T-cell (primary cell): Measurements from ENCODE around the gene IL1F10. TPM values are rescaled to one million over a fixed set of nuclear protein-coding genes. Genes with fewer than 3 reads are reported as not detected.

ENCODE experiments used
- ATAC-seq, 4 experiments: fragments of 200-7000 bp in 3 of 4; fragments of 150-1000 bp in 1 of 4; cut with Tn5 transposase; replicated peaks in 1 of 4; 1 replicate in 3 of 4; 2 replicates in 1 of 4; pipeline ENCODE4 v1.10.0; 2021; ENCODE audit warnings: moderate library complexity in 3 of 4, mild to moderate bottlenecking in 2 of 4, moderate number of reproducible peaks in 1 of 4
- CTCF ChIA-PET, 2 donors: fragments of 300-600 bp; sonication (Branson Sonifier 250); formaldehyde crosslinking; loops; one replicate each; lab custom pipeline; 2022; ENCODE audit warnings: antibody characterized with exemption in 2 of 2; lab: Charles Lee
- POLR2A ChIA-PET, 2 donors: fragments of 300-600 bp; sonication (Branson Sonifier 250); formaldehyde crosslinking; loops; one replicate each; lab custom pipeline; 2022; ENCODE audit warnings: antibody characterized with exemption in 2 of 2; lab: Charles Lee
- DNase-seq, 35 experiments: peaks; one replicate each; pipeline versions ENCODE4 v3.0.0 to v3.0.0-alpha.2; 2013 to 2023
- H3K27ac ChIP-seq: one replicate; pipeline ENCODE4 v1.5.1; 2013; ENCODE audit warnings: low read length
- H3K27me3 ChIP-seq, 2 experiments: replicated peaks in 1 of 2; 1 replicate in 1 of 2; 2 replicates in 1 of 2; pipeline versions ENCODE4 v1.6.1 to v1.7.0; 2013; ENCODE audit warnings: low read length in 1 of 2, mixed read lengths in 1 of 2; ENCODE audit not compliant: control insufficient read depth in 2 of 2, insufficient read depth in 2 of 2; ENCODE audit errors: extremely low read depth in 1 of 2
- H3K36me3 ChIP-seq, 2 donors: 1 replicate in 1 of 2; 2 replicates in 1 of 2; pipeline versions ENCODE4 v1.6.1 to v1.7.0; 2013; ENCODE audit warnings: low read length in 1 of 2; ENCODE audit not compliant: control insufficient read depth in 2 of 2, insufficient read depth in 1 of 2; ENCODE audit errors: extremely low read depth in 1 of 2
- H3K4me1 ChIP-seq, 2 experiments: 1 replicate in 1 of 2; 2 replicates in 1 of 2; pipeline versions ENCODE4 v1.6.1 to v1.7.0; 2013; ENCODE audit warnings: low read length in 2 of 2, mixed read lengths in 1 of 2; ENCODE audit not compliant: insufficient read depth in 2 of 2, control insufficient read depth in 1 of 2; ENCODE audit errors: extremely low read depth in 1 of 2
- H3K4me3 ChIP-seq, 2 donors: 1 replicate in 1 of 2; 2 replicates in 1 of 2; pipeline versions ENCODE4 v1.5.1 to v1.7.0; 2013; ENCODE audit warnings: mild to moderate bottlenecking in 2 of 2, low read length in 1 of 2, moderate library complexity in 1 of 2; ENCODE audit not compliant: control insufficient read depth in 1 of 2; ENCODE audit errors: extremely low read depth in 1 of 2
- H3K9me3 ChIP-seq: 2 replicates; pipeline ENCODE4 v1.7.0; 2013
- H3K27ac Mint-ChIP-seq, 2 donors: one replicate each; pipeline ENCODE4 v1.8.0; 2020 to 2021; ENCODE audit warnings: mild to moderate bottlenecking in 2 of 2, mixed read lengths in 2 of 2
- H3K27me3 Mint-ChIP-seq, 2 donors: one replicate each; pipeline ENCODE4 v1.8.0; 2021 to 2022; ENCODE audit warnings: mixed read lengths in 2 of 2
- H3K36me3 Mint-ChIP-seq: one replicate; pipeline ENCODE4 v1.8.0; 2021; ENCODE audit warnings: mixed read lengths
- H3K4me1 Mint-ChIP-seq, 3 donors: one replicate each; pipeline ENCODE4 v1.8.0; 2020 to 2022; ENCODE audit warnings: mixed read lengths in 3 of 3, mild to moderate bottlenecking in 1 of 3
- H3K4me3 Mint-ChIP-seq, 3 donors: one replicate each; pipeline ENCODE4 v1.8.0; 2020 to 2022; ENCODE audit warnings: mild to moderate bottlenecking in 3 of 3, mixed read lengths in 3 of 3, moderate library complexity in 3 of 3
- H3K9me3 Mint-ChIP-seq, 3 donors: one replicate each; pipeline ENCODE4 v1.8.0; 2020 to 2022; ENCODE audit warnings: mixed read lengths in 3 of 3
- WGBS: methylation state at CpG from one replicate; pipeline ENCODE4 v1.1.5; 2013; ENCODE audit warnings: missing lambda C conversion rate; ENCODE audit not compliant: insufficient coverage; 5-methylcytosine and 5-hydroxymethylcytosine counted together
- total RNA-seq, 35 experiments: library from RNA in 6 of 35; stranded (reverse) in 6 of 35; fragments of 120-200 nt in 1 of 35; gene quantifications; one replicate each; pipeline versions ENCODE4 v1.2.1 to v1.2.4 and lab custom pipeline; 2013 to 2026

The IL1F10 gene, protein sequence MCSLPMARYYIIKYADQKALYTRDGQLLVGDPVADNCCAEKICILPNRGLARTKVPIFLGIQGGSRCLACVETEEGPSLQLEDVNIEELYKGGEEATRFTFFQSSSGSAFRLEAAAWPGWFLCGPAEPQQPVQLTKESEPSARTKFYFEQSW
- total RNA-seq (not detected), total RNA-seq (lab: John Stamatoyannopoulos, UW) (0 to 0.06 (median 0) reads per million in 29 experiments)
- total RNA-seq (2013), result not detected

DNA sequence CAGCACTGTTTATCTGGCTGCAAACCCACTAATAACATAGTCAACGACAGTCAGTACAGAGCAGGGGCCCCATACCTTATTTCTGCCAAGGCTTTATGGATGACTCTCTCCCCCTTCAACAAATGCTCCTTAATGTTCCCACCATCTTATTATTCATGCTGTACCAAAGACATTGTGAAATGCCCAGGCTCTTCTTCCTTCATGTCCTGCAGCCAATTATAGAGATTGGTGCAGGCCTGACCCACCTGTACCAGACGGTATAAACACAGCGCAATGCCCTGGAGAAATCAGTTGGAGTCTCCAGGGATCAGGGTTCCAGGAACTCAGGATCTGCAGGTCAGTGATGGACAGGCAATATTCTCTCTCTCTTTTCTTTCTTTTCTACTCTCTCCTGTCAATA, at the start of gene IL1F10:
Gene IL1F10, plus strand, starts transcription at position 290 of the 400 bp plus-strand sequence. CDS start 4,769 bp downstream, outside the sequence.
- Mint-ChIP-seq H3K36me3 (no peaks in the 10 kb centered on the region), H3K27me3 (peaks cover 0 to 7% of the 10 kb centered on the region in 2 donors), H3K4me1 (no peaks in the 10 kb centered on the region), H3K9me3 (peaks cover 0 to 7% (median 0%) of the 10 kb centered on the region in 3 donors), H3K4me3 (no peak within 1 kb of the TSS), H3K27ac (no peak within 1 kb of the TSS)
- Histone ChIP-seq H3K9me3 (no peaks in the 10 kb centered on the region), H3K4me1 (no peaks in the 10 kb centered on the region), H3K27me3 (peaks cover 0 to 8% of the 10 kb centered on the region in 2 experiments), H3K36me3 (no peaks in the 10 kb centered on the region), H3K4me3 (no peak within 1 kb of the TSS), H3K27ac (no peak within 1 kb of the TSS)
- DNase-seq (no peak), ATAC-seq (no peak)
- POLR2A ChIA-PET, result interaction anchor here in 1 of 2 donors (0.6 kb wide), 1 partner anchor 23 kb away, joined by 3 read pairs; no protein-coding TSS in a partner anchor
- CTCF ChIA-PET, result no interaction called here
- WGBS, result 90% methylated on average over 3 of the region's 3 CpGs

DNA sequence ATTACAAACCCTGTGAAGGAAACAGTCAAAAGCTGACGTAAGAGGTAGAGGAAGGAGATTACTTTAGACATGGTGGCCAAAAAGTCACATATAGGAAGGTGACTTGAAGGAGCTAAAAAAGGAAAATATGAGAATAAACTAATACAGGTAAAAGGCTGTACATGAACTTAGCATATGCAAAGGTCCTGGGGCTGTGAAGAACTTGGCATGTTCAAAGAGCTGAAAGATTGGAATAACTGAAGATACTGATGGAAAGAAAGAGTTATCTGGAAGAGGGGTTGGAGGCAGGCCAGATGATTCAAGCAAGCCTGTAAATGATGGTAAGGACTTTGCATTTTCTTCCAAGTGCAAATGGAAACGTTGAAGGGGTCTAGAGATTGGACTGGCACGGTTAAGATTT, 49.3 kb upstream of the IL1F10 start:
- Mint-ChIP-seq H3K27ac (no peak overlapping the region), H3K27me3 (peaks cover 0 to 18% of the 10 kb centered on the region in 2 donors), H3K9me3 (peaks cover 0 to 8% (median 7%) of the 10 kb centered on the region in 3 donors), H3K4me3 (no peak overlapping the region), H3K4me1 (peaks cover 11 to 16% (median 12%) of the 10 kb centered on the region in 3 donors), H3K36me3 (no peaks in the 10 kb centered on the region)
- peaks cover 7 to 9% of the 10 kb centered on the region in 2 experiments for H3K4me1 ChIP-seq
- no peaks in the 10 kb centered on the region for H3K9me3 ChIP-seq
- 71% methylated on average over 3 of the region's 3 CpGs for WGBS
- H3K36me3 ChIP-seq, result no peaks in the 10 kb centered on the region
- no peak overlapping the region for H3K4me3 ChIP-seq
- ChIA-PET POLR2A (no interaction called here), CTCF (no interaction called here)
- ATAC-seq (no peak), DNase-seq (no peak)
- H3K27ac ChIP-seq, result no peak overlapping the region
- H3K27me3 ChIP-seq, result peaks cover 0 to 4% of the 10 kb centered on the region in 2 experiments

GRCh38 chr2:113021312-113021711, 46.5 kb upstream of the IL1F10 start:
- H3K4me1 ChIP-seq, result peaks cover 0 to under 1% of the 10 kb centered on the region in 2 experiments
- ATAC-seq (no peak), DNase-seq (no peak)
- no peaks in the 10 kb centered on the region for H3K27me3 ChIP-seq
- H3K9me3 ChIP-seq, result no peaks in the 10 kb centered on the region
- H3K27me3 Mint-ChIP-seq, result peaks cover 6 to 16% of the 10 kb centered on the region in 2 donors
- no peaks in the 10 kb centered on the region for H3K36me3 Mint-ChIP-seq
- no peaks in the 10 kb centered on the region for H3K36me3 ChIP-seq
- ChIA-PET POLR2A (no interaction called here), CTCF (interaction anchor here in 1 of 2 donors (0.6 kb wide), 1 partner anchor 16 kb away, joined by 4 read pairs; no protein-coding TSS in a partner anchor)
- H3K4me3 ChIP-seq, result no peak overlapping the region
- H3K27ac Mint-ChIP-seq, result no peak overlapping the region
- peaks cover 0 to 8% (median 7%) of the 10 kb centered on the region in 3 donors for H3K9me3 Mint-ChIP-seq
- peaks cover 2 to 12% (median 3%) of the 10 kb centered on the region in 3 donors for H3K4me1 Mint-ChIP-seq
- H3K27ac ChIP-seq, result no peak overlapping the region
- H3K4me3 Mint-ChIP-seq, result no peak overlapping the region
- WGBS, result 24% methylated on average over 2 of the region's 4 CpGs

DNA sequence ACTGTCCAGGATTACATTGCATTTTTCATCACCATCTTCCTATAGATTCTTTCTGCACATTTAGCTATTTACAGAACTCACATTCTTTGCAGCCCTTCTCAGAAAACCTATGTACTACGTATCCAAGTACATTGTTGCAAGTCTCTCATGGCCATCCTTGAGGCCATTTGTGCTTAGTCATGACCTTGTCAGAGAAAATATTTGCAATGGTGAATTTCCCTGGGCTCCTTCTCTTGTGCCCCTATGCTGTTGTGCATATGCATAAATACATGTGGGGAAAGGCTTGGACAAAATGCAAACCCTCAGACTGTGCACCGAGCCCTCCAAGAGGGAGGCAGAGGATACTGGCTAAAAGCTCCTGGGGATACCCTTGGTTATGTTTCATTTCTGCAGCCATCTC, 43.0 kb upstream of the IL1F10 start:
- H3K4me1 ChIP-seq, result no peaks in the 10 kb centered on the region
- DNase-seq, result no peak
- no peak overlapping the region for H3K27ac ChIP-seq
- H3K36me3 ChIP-seq, result no peaks in the 10 kb centered on the region
- Mint-ChIP-seq H3K4me1 (no peaks in the 10 kb centered on the region), H3K27me3 (peaks cover 14 to 16% of the 10 kb centered on the region in 2 donors), H3K9me3 (no peaks in the 10 kb centered on the region), H3K36me3 (no peaks in the 10 kb centered on the region), H3K4me3 (no peak overlapping the region), H3K27ac (no peak overlapping the region)
- 88% methylated on average over 1 of the region's 2 CpGs for WGBS
- ChIA-PET POLR2A (no interaction called here), CTCF (no interaction called here)
- no peak for ATAC-seq
- H3K9me3 ChIP-seq, result no peaks in the 10 kb centered on the region
- H3K27me3 ChIP-seq, result peaks cover 0 to under 1% of the 10 kb centered on the region in 2 experiments
- H3K4me3 ChIP-seq, result no peak overlapping the region

- Histone ChIP-seq H3K27me3 (peaks cover 0 to 3% of the 10 kb centered on the region in 2 experiments), H3K4me1 (no peaks in the 10 kb centered on the region), H3K27ac (no peak overlapping the region), H3K9me3 (no peaks in the 10 kb centered on the region), H3K4me3 (no peak overlapping the region), H3K36me3 (no peaks in the 10 kb centered on the region)
- WGBS, result 27% methylated on average over 1 of the region's 2 CpGs
- H3K4me1 Mint-ChIP-seq, result no peaks in the 10 kb centered on the region
- POLR2A ChIA-PET, result no interaction called here
- H3K9me3 Mint-ChIP-seq, result no peaks in the 10 kb centered on the region
- DNase-seq, result no peak
- ATAC-seq, result no peak
- CTCF ChIA-PET, result no interaction called here
- peaks cover 14% of the 10 kb centered on the region in 2 donors for H3K27me3 Mint-ChIP-seq
- H3K27ac Mint-ChIP-seq, result no peak overlapping the region
- H3K36me3 Mint-ChIP-seq, result no peaks in the 10 kb centered on the region
- H3K4me3 Mint-ChIP-seq, result no peak overlapping the region
These were observed 42.0 kb upstream of the IL1F10 start for GRCh38 chr2:113025737-113026136.

- WGBS, result 54% methylated on average over 1 of the region's 2 CpGs
- Histone ChIP-seq H3K27me3 (peaks cover 0 to 3% of the 10 kb centered on the region in 2 experiments), H3K27ac (no peak overlapping the region), H3K4me1 (no peaks in the 10 kb centered on the region), H3K9me3 (no peaks in the 10 kb centered on the region), H3K36me3 (no peaks in the 10 kb centered on the region), H3K4me3 (no peak overlapping the region)
- POLR2A ChIA-PET, result no interaction called here
- Mint-ChIP-seq H3K27ac (no peak overlapping the region), H3K9me3 (no peaks in the 10 kb centered on the region), H3K36me3 (no peaks in the 10 kb centered on the region), H3K4me1 (no peaks in the 10 kb centered on the region), H3K27me3 (peaks cover 14% of the 10 kb centered on the region in 2 donors), H3K4me3 (no peak overlapping the region)
- CTCF ChIA-PET, result no interaction called here
- DNase-seq, result no peak
- no peak for ATAC-seq
These were observed 40.1 kb upstream of the IL1F10 start for GRCh38 chr2:113027691-113028090.
